Transverse colon (tissue), 4 donors: ENCODE data around the gene XNDC1N. TPM values are rescaled to one million over a fixed set of nuclear protein-coding genes. Genes with fewer than 3 reads are reported as not detected.
"Not testable (repeated sequence)": the region's sequence is repeated elsewhere in the genome, so short reads cannot be mapped to it uniquely, and the experiment has no call there.

Experiments
- DNase-seq: peaks from one replicate; pipeline ENCODE4 v3.0.0-alpha.2; 2019
- H3K27ac ChIP-seq, 4 donors: fragments of 200-600 bp; sonication (generic); 2 replicates each; pipeline ENCODE4 v1.5.1; 2016 to 2018; ENCODE audit warnings: inconsistent platforms in 4 of 4
- H3K27me3 ChIP-seq: fragments of 200-600 bp; sonication (generic); 2 replicates; pipeline ENCODE4 v1.5.1; 2017; ENCODE audit warnings: inconsistent platforms
- H3K36me3 ChIP-seq, 4 donors: fragments of 200-600 bp; sonication (generic); 2 replicates each; pipeline ENCODE4 v1.5.1; 2017 to 2019; ENCODE audit warnings: inconsistent platforms in 4 of 4
- H3K4me1 ChIP-seq, 4 donors: fragments of 200-600 bp; sonication (generic); 2 replicates each; pipeline ENCODE4 v1.5.1; 2017 to 2020; ENCODE audit warnings: inconsistent platforms in 4 of 4
- H3K4me3 ChIP-seq, 4 donors: fragments of 200-600 bp; sonication (generic); 1 replicate in 1 of 4; 2 replicates in 3 of 4; pipeline versions ENCODE4 v1.5.1 to v1.6.1; 2017 to 2019; ENCODE audit warnings: inconsistent platforms in 4 of 4
- H3K9me3 ChIP-seq, 2 donors: fragments of 200-600 bp; sonication (generic); 2 replicates each; pipeline ENCODE4 v1.5.1; 2017 to 2019; ENCODE audit warnings: inconsistent platforms in 2 of 2
- CTCF ChIP-seq, 5 experiments: fragments of 200-600 bp in 3 of 5; fragments of 450-650 bp in 2 of 5; sonication (generic) in 3 of 5; IDR thresholded peaks; 1 replicate in 2 of 5; 2 replicates in 3 of 5; pipeline ENCODE4 v1.5.1; 2016 to 2017; ENCODE audit warnings: antibody characterized with exemption in 5 of 5, inconsistent platforms in 3 of 5, mild to moderate bottlenecking in 2 of 5, moderate library complexity in 1 of 5
- EP300 ChIP-seq: sonication (generic); formaldehyde crosslinking; IDR thresholded peaks from one replicate; pipeline ENCODE4 v1.6.1; 2017; ENCODE audit warnings: antibody characterized with exemption, low read depth
- POLR2A ChIP-seq: fragments of 450-650 bp; IDR thresholded peaks from one replicate; pipeline ENCODE4 v1.6.1; 2016; ENCODE audit warnings: antibody characterized with exemption, mild to moderate bottlenecking, moderate library complexity
- POLR2AphosphoS5 ChIP-seq, 3 donors: sonication (generic); formaldehyde crosslinking; IDR thresholded peaks; one replicate each; pipeline ENCODE4 v1.6.1; 2016; ENCODE audit warnings: antibody characterized with exemption in 3 of 3
- WGBS, 2 donors: methylation state at CpG; one replicate each; pipeline ENCODE4 v1.1.5; 2018; ENCODE audit warnings: low coverage in 1 of 2; 5-methylcytosine and 5-hydroxymethylcytosine counted together
- in situ Hi-C, 4 donors: fragments of 200-750 bp; cut with MboI; loops; one replicate each; pipeline versions ENCODE4 v1.15.0 to v1.15.1; 2017; ENCODE audit warnings: low sequenced_read_pairs in 3 of 4, low pct_ligation_motif_present in 1 of 4, low pct_unique_long_range_greater_than_20kb in 1 of 4
- intact Hi-C: fragments of 100-400 bp; cut with DNase I; formaldehyde crosslinking; loops from one replicate; pipeline ENCODE4 v1.15.1; 2023; ENCODE audit warnings: low total_unique reads
- total RNA-seq, 4 donors: library from RNA; depleted of rRNA; stranded (reverse); fragments of >200 nt; gene quantifications; one replicate each; pipeline ENCODE4 v1.1.0, GENCODE V29; 2016

Gene XNDC1N
- total RNA-seq, 4 donors from 2014 or later = 7.9 to 68.5 (median 15.6) TPM

GRCh38 chr11:71910775-71911174 lies 17.6 kb downstream of the XNDC1N start:
- in situ Hi-C loops, H3K9me3 ChIP-seq, H3K27me3 ChIP-seq, H3K4me3 ChIP-seq, H3K27ac ChIP-seq, DNase-seq, H3K4me1 ChIP-seq: not testable (repeated sequence)
- H3K36me3 ChIP-seq = peaks cover 0 to 22% (median 10%) of the 10 kb centered on the region in 4 donors
- intact Hi-C loops = loop anchor here (1.0 kb wide), 1 partner anchor 36 kb away; no protein-coding TSS in a partner anchor
- 80 to 84% methylated on average over 1 to 5 of the region's 5 CpGs for WGBS, 2 donors

DNA sequence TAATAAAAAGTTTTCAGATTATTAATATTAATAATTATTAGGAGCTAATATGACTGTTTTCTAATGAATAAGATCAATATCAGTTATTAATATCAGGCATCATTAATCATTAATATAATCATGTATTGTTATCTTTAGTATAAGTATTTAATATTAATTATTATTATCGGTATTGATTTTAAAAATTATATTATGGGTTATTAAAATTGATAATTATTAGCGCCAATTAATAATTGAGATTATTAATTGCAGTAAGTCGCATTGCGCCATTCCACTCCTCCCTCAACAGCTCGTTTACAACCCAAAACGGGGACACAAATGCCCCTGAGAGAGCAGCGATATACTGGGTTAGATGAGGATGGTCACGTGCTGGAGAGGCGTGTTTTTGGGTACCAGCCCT lies 20.2 kb downstream of the XNDC1N start:
- DNase-seq = no peak
- Histone ChIP-seq H3K27me3 (no peaks in the 10 kb centered on the region), H3K36me3 (peaks cover 0 to 5% (median 0%) of the 10 kb centered on the region in 4 donors), H3K4me3 (no peak overlapping the region), H3K9me3 (no peaks in the 10 kb centered on the region), H3K4me1 (no peaks in the 10 kb centered on the region), H3K27ac (no peak overlapping the region)
- in situ Hi-C loops (no loop called here), intact Hi-C loops (no loop called here)
- TF ChIP-seq EP300 (no peak), POLR2AphosphoS5 (IDR thresholded peaks at IDR 0.05) (no peak), POLR2A (no peak), CTCF (IDR thresholded peaks at IDR 0.05) (no peak)
- 71 to 87% methylated on average over 7 to 9 of the region's 9 CpGs for WGBS, 2 donors

GRCh38 chr11:71901137-71901536 lies 27.3 kb downstream of the XNDC1N start:
- H3K27ac ChIP-seq, H3K36me3 ChIP-seq, DNase-seq, in situ Hi-C loops, intact Hi-C loops, H3K4me1 ChIP-seq, H3K4me3 ChIP-seq, H3K27me3 ChIP-seq, H3K9me3 ChIP-seq: not testable (repeated sequence)
- 84 to 100% methylated on average over 1 to 14 of the region's 14 CpGs for WGBS, 2 donors

DNA sequence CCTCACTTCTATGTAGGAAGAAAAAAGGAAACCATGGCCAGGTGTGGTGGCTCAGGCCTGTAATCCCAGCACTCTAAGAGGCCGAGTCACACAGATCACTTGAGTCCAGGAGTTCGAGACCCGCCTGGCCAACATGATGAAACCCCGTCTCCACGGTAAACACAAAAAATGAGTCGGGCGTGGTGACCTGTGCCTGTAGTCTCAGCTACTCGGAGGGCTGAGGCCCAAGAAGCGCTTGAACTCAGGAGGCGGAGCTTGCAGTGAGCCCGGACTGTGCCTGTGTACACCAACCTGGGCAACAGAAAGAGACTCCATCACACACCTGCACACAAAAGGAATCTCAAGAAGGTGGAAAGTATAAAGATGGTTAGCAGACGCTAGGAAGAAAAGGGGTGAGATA lies 32.4 kb downstream of the XNDC1N start:
- Histone ChIP-seq H3K27ac (no peak overlapping the region), H3K4me3 (no peak overlapping the region), H3K36me3 (no peaks in the 10 kb centered on the region), H3K4me1 (no peaks in the 10 kb centered on the region), H3K27me3 (no peaks in the 10 kb centered on the region), H3K9me3 (no peaks in the 10 kb centered on the region)
- intact Hi-C loops = no loop called here
- in situ Hi-C loops = no loop called here
- 94 to 97% methylated on average over 6 to 12 of the region's 12 CpGs for WGBS, 2 donors
- TF ChIP-seq POLR2A (no peak), POLR2AphosphoS5 (IDR thresholded peaks at IDR 0.05) (no peak), CTCF (IDR thresholded peaks at IDR 0.05) (no peak), EP300 (no peak)
- DNase-seq = no peak

GRCh38 chr11:71889181-71889872 lies 39.1 kb downstream of the XNDC1N start:
- DNase-seq, H3K27me3 ChIP-seq, H3K4me3 ChIP-seq, H3K36me3 ChIP-seq, H3K27ac ChIP-seq, in situ Hi-C loops, H3K4me1 ChIP-seq, intact Hi-C loops, H3K9me3 ChIP-seq: not testable (repeated sequence)
- WGBS, 2 donors = 86 to 89% methylated on average over 5 to 14 of the region's 14 CpGs

DNA sequence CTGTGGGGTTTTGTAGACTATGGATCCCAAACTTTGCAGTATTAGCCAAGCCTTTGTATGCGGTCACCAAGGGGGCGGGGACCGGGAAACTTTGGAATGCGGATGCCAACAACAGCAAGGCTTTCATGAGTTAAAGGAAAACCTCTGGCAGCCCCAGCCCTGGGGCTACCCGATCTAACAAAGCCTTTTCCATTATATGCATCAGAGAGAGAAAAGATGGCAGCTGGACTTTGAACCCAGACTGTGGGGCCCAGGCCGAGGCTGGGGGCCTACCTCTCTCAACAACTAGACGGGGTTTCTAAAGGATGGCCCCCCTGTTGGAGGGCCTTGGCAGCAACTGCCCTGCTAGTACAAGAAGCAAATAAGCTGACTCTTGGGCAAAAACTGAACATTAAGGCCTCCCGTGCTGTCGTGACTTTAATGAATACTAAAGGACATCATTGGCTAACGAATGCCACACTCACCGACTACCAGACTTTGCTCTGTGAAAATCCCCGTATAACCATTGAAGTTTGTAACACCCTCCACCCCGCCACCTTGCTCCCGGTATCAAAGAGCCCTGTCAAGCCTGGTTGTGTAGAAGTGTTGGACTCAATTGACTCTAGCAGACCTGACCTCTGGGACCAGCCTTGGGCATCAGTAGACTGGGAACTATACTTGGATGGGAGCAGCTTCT lies 39.9 kb downstream of the XNDC1N start:
- H3K4me1 ChIP-seq, H3K4me3 ChIP-seq, H3K27ac ChIP-seq, intact Hi-C loops, DNase-seq, in situ Hi-C loops, H3K27me3 ChIP-seq, H3K36me3 ChIP-seq, H3K9me3 ChIP-seq: not testable (repeated sequence)
- WGBS, 2 donors = 89 to 100% methylated on average over 5 to 13 of the region's 14 CpGs

DNA sequence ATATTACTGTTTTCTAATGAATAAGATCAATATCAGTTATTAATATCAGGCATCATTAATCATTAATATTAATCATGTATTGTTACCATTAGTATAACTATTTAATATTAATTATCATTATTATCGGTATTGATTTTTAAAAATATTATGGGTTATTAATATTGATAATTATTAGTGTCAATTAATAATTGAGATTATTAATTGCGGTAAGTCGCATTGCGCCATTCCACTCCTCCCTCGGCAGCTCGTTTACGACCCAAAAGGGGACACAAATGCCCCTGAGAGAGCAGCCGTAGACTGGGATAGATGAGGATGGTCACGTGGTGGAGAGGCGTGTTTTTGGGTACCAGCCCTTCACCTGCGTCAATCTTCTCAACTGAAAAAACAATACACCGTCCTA lies 42.6 kb downstream of the XNDC1N start:
- DNase-seq = not testable (repeated sequence)

More for the DNA sequence above, 42.6 kb downstream of the XNDC1N start:
- H3K27ac ChIP-seq, H3K27me3 ChIP-seq, H3K4me1 ChIP-seq, intact Hi-C loops, H3K4me3 ChIP-seq, H3K9me3 ChIP-seq, H3K36me3 ChIP-seq, in situ Hi-C loops: not testable (repeated sequence)
- WGBS, 2 donors = 94 to 95% methylated on average over 10 to 12 of the region's 12 CpGs
